Liver (tissue), 3 donors: Measurements from ENCODE around the gene TAS1R2.

Experiments used
- ATF3 ChIP-seq: IDR thresholded peaks from 2 replicates; pipeline ENCODE4 v1.6.1; 2016; ENCODE audit warnings: antibody characterized with exemption
- CTCF ChIP-seq: fragments of 150-350 bp; IDR thresholded peaks from 2 replicates; pipeline ENCODE4 v1.5.1; 2017; ENCODE audit warnings: improper control_type of control experiment, low read depth, low read length; ENCODE audit not compliant: missing input control
- EGR1 ChIP-seq, 2 donors: IDR thresholded peaks; 2 replicates each; pipeline ENCODE4 v1.6.1; 2016 to 2018; ENCODE audit warnings: antibody characterized with exemption in 2 of 2, low read depth in 2 of 2
- FOXA1 ChIP-seq: IDR thresholded peaks from 2 replicates; pipeline ENCODE4 v1.6.1; 2016; ENCODE audit warnings: antibody characterized with exemption
- FOXA2 ChIP-seq: IDR thresholded peaks from 2 replicates; pipeline ENCODE4 v1.6.1; 2016; ENCODE audit warnings: antibody characterized with exemption
- GABPA ChIP-seq, 2 donors: IDR thresholded peaks in 1 of 2; conservative IDR thresholded peaks in 1 of 2; 2 replicates each; pipeline ENCODE4 v1.6.1; 2016; ENCODE audit warnings: antibody characterized with exemption in 2 of 2, mild to moderate bottlenecking in 1 of 2, moderate library complexity in 1 of 2
- RAD21 ChIP-seq, 2 donors: IDR thresholded peaks; 2 replicates each; pipeline ENCODE4 v1.6.1; 2016; ENCODE audit warnings: antibody characterized with exemption in 2 of 2, mild to moderate bottlenecking in 2 of 2
- SP1 ChIP-seq: IDR thresholded peaks from 2 replicates; pipeline ENCODE4 v1.6.1; 2018; ENCODE audit warnings: antibody characterized with exemption, mild to moderate bottlenecking
- TAF1 ChIP-seq: conservative IDR thresholded peaks from 2 replicates; pipeline ENCODE4 v1.6.1; 2016; ENCODE audit warnings: antibody characterized with exemption, mild to moderate bottlenecking
- YY1 ChIP-seq: IDR thresholded peaks from 2 replicates; pipeline ENCODE4 v1.6.1; 2016; ENCODE audit warnings: antibody characterized with exemption, mild to moderate bottlenecking
- TF ChIP-seq, protein P1 (sequence below): IDR thresholded peaks from 2 replicates; pipeline ENCODE4 v1.6.1; 2016; ENCODE audit warnings: antibody characterized with exemption
- TF ChIP-seq, protein P2 (sequence below): IDR thresholded peaks from 2 replicates; pipeline ENCODE4 v1.6.1; 2016; ENCODE audit warnings: antibody characterized with exemption, mild to moderate bottlenecking
- TF ChIP-seq, protein P3 (sequence below): IDR thresholded peaks from 2 replicates; pipeline ENCODE4 v1.6.1; 2016; ENCODE audit warnings: antibody characterized with exemption
- donor health status: healthy.
- donor health status: healthy.

- TF ChIP-seq YY1 (no peak), CTCF (no peak), GABPA (IDR thresholded peaks at IDR 0.05 in 1 of 2, conservative IDR thresholded peaks at IDR 0.05 in 1 of 2) (no peak), ATF3 (no peak), SP1 (no peak), RAD21 (IDR thresholded peaks at IDR 0.05) (no peak), FOXA1 (no peak), TAF1 (no peak), FOXA2 (no peak), EGR1 (IDR thresholded peaks at IDR 0.05; ENCODE audit: low read depth in 2 of 2) (no peak)
- TF ChIP-seq, protein P1, sequence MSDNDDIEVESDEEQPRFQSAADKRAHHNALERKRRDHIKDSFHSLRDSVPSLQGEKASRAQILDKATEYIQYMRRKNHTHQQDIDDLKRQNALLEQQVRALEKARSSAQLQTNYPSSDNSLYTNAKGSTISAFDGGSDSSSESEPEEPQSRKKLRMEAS: no peak
- TF ChIP-seq, protein P2, sequence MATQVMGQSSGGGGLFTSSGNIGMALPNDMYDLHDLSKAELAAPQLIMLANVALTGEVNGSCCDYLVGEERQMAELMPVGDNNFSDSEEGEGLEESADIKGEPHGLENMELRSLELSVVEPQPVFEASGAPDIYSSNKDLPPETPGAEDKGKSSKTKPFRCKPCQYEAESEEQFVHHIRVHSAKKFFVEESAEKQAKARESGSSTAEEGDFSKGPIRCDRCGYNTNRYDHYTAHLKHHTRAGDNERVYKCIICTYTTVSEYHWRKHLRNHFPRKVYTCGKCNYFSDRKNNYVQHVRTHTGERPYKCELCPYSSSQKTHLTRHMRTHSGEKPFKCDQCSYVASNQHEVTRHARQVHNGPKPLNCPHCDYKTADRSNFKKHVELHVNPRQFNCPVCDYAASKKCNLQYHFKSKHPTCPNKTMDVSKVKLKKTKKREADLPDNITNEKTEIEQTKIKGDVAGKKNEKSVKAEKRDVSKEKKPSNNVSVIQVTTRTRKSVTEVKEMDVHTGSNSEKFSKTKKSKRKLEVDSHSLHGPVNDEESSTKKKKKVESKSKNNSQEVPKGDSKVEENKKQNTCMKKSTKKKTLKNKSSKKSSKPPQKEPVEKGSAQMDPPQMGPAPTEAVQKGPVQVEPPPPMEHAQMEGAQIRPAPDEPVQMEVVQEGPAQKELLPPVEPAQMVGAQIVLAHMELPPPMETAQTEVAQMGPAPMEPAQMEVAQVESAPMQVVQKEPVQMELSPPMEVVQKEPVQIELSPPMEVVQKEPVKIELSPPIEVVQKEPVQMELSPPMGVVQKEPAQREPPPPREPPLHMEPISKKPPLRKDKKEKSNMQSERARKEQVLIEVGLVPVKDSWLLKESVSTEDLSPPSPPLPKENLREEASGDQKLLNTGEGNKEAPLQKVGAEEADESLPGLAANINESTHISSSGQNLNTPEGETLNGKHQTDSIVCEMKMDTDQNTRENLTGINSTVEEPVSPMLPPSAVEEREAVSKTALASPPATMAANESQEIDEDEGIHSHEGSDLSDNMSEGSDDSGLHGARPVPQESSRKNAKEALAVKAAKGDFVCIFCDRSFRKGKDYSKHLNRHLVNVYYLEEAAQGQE: no peak
- TF ChIP-seq, protein P3, sequence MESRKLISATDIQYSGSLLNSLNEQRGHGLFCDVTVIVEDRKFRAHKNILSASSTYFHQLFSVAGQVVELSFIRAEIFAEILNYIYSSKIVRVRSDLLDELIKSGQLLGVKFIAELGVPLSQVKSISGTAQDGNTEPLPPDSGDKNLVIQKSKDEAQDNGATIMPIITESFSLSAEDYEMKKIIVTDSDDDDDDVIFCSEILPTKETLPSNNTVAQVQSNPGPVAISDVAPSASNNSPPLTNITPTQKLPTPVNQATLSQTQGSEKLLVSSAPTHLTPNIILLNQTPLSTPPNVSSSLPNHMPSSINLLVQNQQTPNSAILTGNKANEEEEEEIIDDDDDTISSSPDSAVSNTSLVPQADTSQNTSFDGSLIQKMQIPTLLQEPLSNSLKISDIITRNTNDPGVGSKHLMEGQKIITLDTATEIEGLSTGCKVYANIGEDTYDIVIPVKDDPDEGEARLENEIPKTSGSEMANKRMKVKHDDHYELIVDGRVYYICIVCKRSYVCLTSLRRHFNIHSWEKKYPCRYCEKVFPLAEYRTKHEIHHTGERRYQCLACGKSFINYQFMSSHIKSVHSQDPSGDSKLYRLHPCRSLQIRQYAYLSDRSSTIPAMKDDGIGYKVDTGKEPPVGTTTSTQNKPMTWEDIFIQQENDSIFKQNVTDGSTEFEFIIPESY: no peak
These were observed 19.3 kb downstream of the TAS1R2 start for GRCh38 chr1:18840145-18840544.
